K562 (cell line): ENCODE measurements around the gene FREM1. TPM values are rescaled to one million over a fixed set of nuclear protein-coding genes. Genes with fewer than 3 reads are reported as not detected.

Experiments
- ATAC-seq: fragments of 200-7000 bp; cut with Tn5 transposase; 3 replicates; pipeline ENCODE4 v1.9.1; 2020; ENCODE audit warnings: moderate library complexity
- BruUV-seq: library from RNA; stranded (reverse); fragments of 400-500 nt; replicated peaks from 2 replicates; lab custom pipeline; 2021; lab: Mats Ljungman, UMichigan
- CTCF ChIA-PET: fragments of 300-600 bp; formaldehyde crosslinking; extraction: SDS; loops from one replicate; lab custom pipeline; 2021; ENCODE audit warnings: low intra/inter-chr PET ratio; lab: Yijun Ruan, JAX
- POLR2A ChIA-PET: fragments of 300-600, 350-650 bp; sonication (Branson Sonifier 250); formaldehyde crosslinking; extraction: SDS; loops from one replicate; lab custom pipeline; 2021; ENCODE audit warnings: antibody characterized with exemption, inconsistent platforms; lab: Yijun Ruan, JAX
- DNase-seq, 4 experiments: peaks; one replicate each; pipeline versions ENCODE4 v3.0.0 to v3.0.0-alpha.2; 2011 to 2018; ENCODE audit warnings: low spot score in 3 of 4, mixed read lengths in 3 of 4; ENCODE audit errors: extremely low read depth in 1 of 4
- FAIRE-seq: peaks from 2 replicates; lab custom pipeline; 2011; peaks lifted over from hg19 to GRCh38; lab: Jason Lieb, UNC
- H2AFZ ChIP-seq: 2 replicates; pipeline ENCODE4 v1.6.0; 2011; ENCODE audit warnings: low read depth, low read length, control low read depth, inconsistent platforms
- H3K27ac ChIP-seq: fragments of 200-600 bp; 3 replicates; pipeline ENCODE4 v1.8.0; 2011; ENCODE audit warnings: low read depth, mild to moderate bottlenecking, control low read depth, inconsistent platforms, low read length, moderate library complexity, mixed read lengths; ENCODE audit errors: extremely low read depth
- H3K27me3 ChIP-seq, 2 experiments: fragments of 300-600 bp in 1 of 2; 2 replicates in 1 of 2; 3 replicates in 1 of 2; pipeline versions ENCODE4 v1.6.0 to v1.8.0; 2011; ENCODE audit warnings: inconsistent platforms in 2 of 2, low read length in 2 of 2, mild to moderate bottlenecking in 1 of 2, mixed read lengths in 1 of 2, moderate library complexity in 1 of 2; ENCODE audit not compliant: control insufficient read depth in 2 of 2, insufficient read depth in 2 of 2
- H3K36me3 ChIP-seq: fragments of 300-600 bp; 3 replicates; pipeline ENCODE4 v1.8.0; 2011; ENCODE audit warnings: mild to moderate bottlenecking, low read length, inconsistent platforms; ENCODE audit not compliant: control insufficient read depth, insufficient read depth
- H3K4me1 ChIP-seq, 2 experiments: fragments of 200-600 bp in 1 of 2; replicated peaks in 1 of 2; 2 replicates in 1 of 2; 3 replicates in 1 of 2; pipeline versions ENCODE4 v1.5.1 to v1.8.0; 2011; ENCODE audit warnings: inconsistent platforms in 2 of 2, low read length in 2 of 2, mild to moderate bottlenecking in 1 of 2, mixed read lengths in 1 of 2, moderate library complexity in 1 of 2; ENCODE audit not compliant: control insufficient read depth in 2 of 2, insufficient read depth in 2 of 2
- H3K4me2 ChIP-seq: 2 replicates; pipeline ENCODE4 v1.6.1; 2011; ENCODE audit warnings: low read length, control low read depth, inconsistent platforms, mixed read lengths; ENCODE audit not compliant: insufficient read depth
- H3K4me3 ChIP-seq: fragments of 200-600 bp; sonication (generic), shearing (Covaris generic); 2 replicates; pipeline ENCODE4 v1.5.1; 2016; ENCODE audit warnings: control low read depth, inconsistent platforms
- H3K79me2 ChIP-seq: fragments of 200-600 bp; 3 replicates; pipeline ENCODE4 v1.8.0; 2011; ENCODE audit warnings: low read length, inconsistent platforms; ENCODE audit not compliant: control insufficient read depth, insufficient read depth
- H3K9ac ChIP-seq, 2 experiments: 2 replicates each; pipeline versions ENCODE4 v1.6.0 to v1.6.1; 2011; ENCODE audit warnings: low read depth in 2 of 2, low read length in 2 of 2, control low read depth in 1 of 2, inconsistent platforms in 1 of 2, mild to moderate bottlenecking in 1 of 2, mixed read lengths in 1 of 2; ENCODE audit not compliant: insufficient read depth in 1 of 2
- H3K9me1 ChIP-seq: one replicate; pipeline ENCODE4 v1.6.0; 2011; ENCODE audit warnings: inconsistent platforms, mild to moderate bottlenecking, low read length, moderate library complexity; ENCODE audit not compliant: control insufficient read depth, insufficient read depth
- H3K9me3 ChIP-seq: replicated peaks from 2 replicates; pipeline ENCODE4 v1.5.1; 2011; ENCODE audit warnings: low read depth, low read length, inconsistent platforms; ENCODE audit not compliant: control insufficient read depth, insufficient read depth
- H4K20me1 ChIP-seq: replicated peaks from 2 replicates; pipeline ENCODE4 v1.6.1; 2011; ENCODE audit warnings: low read length, inconsistent platforms, mixed read lengths; ENCODE audit not compliant: control insufficient read depth, insufficient read depth
- ARHGAP35 ChIP-seq: fragments of 450-650 bp; IDR thresholded peaks from 2 replicates; pipeline ENCODE4 v1.6.1; 2018; ENCODE audit not compliant: partially characterized antibody
- BDP1 ChIP-seq: IDR thresholded peaks from 3 replicates; pipeline ENCODE4 v1.6.1; 2011; ENCODE audit not compliant: insufficient read length, insufficient read depth
- FOXM1 ChIP-seq, 2 experiments: fragments of 450-650 bp in 1 of 2; sonication (generic) in 1 of 2; formaldehyde crosslinking in 1 of 2; IDR thresholded peaks; 2 replicates each; pipeline versions ENCODE4 v1.6.1 to v1.9.0; 2017 to 2022; ENCODE audit warnings: low read depth in 2 of 2, mild to moderate bottlenecking in 2 of 2, missing genetic modification reagents in 1 of 2, moderate library complexity in 1 of 2
- GATAD2B ChIP-seq: fragments of 450-650 bp; IDR thresholded peaks from 2 replicates; pipeline ENCODE4 v1.6.1; 2017; ENCODE audit warnings: mild to moderate bottlenecking, borderline replicate concordance
- IFI16 ChIP-seq: fragments of 250-450 bp; sonication (Bioruptor Pico); IDR thresholded peaks from 2 replicates; pipeline ENCODE4 v2.1.2; 2022; ENCODE audit warnings: mild to moderate bottlenecking, inconsistent platforms
- NCOA4 ChIP-seq: fragments of 450-650 bp; IDR thresholded peaks from 2 replicates; pipeline ENCODE4 v1.6.1; 2018; ENCODE audit warnings: mild to moderate bottlenecking; ENCODE audit not compliant: partially characterized antibody
- PHB ChIP-seq: fragments of 250-450 bp; sonication (Bioruptor Pico); IDR thresholded peaks from 2 replicates; pipeline ENCODE4 v1.5.0; 2021
- SNRNP70 ChIP-seq: fragments of 200-400 bp; formaldehyde crosslinking; optimal IDR thresholded peaks from 2 replicates; pipeline ENCODE3; 2017; ENCODE audit warnings: low read depth, low read length
- SPI1 ChIP-seq: IDR thresholded peaks from 2 replicates; pipeline ENCODE4 v1.6.1; 2011; ENCODE audit warnings: low read depth, low read length, control low read depth, borderline replicate concordance
- SREBF1 ChIP-seq: fragments of 150-350 bp; IDR thresholded peaks from 2 replicates; pipeline ENCODE4 v1.6.1; 2014; ENCODE audit warnings: antibody characterized with exemption, low read depth, low read length, borderline replicate concordance
- SRSF1 ChIP-seq: fragments of 200-400 bp; formaldehyde crosslinking; IDR thresholded peaks from 2 replicates; pipeline ENCODE4 v1.6.1; 2017; ENCODE audit warnings: mild to moderate bottlenecking, low read depth, low read length, moderate library complexity
- TEAD2 ChIP-seq: fragments of 450-650 bp; IDR thresholded peaks from 2 replicates; pipeline ENCODE4 v1.6.1; 2016; ENCODE audit warnings: missing genetic modification characterization, control low read depth, missing compliant biosample characterization
- ZFP30 ChIP-seq: fragments of 250-450 bp; sonication (Bioruptor Pico); IDR thresholded peaks from 2 replicates; pipeline ENCODE4 v1.8.0; 2022; ENCODE audit warnings: moderate library complexity, mild to moderate bottlenecking, inconsistent platforms, borderline replicate concordance
- in situ Hi-C: fragments of 300-500 bp; cut with MboI; formaldehyde crosslinking; loops from 4 replicates; pipeline ENCODE4 v1.15.0; 2018; ENCODE audit warnings: inconsistent platforms, mixed read lengths
- intact Hi-C: fragments of 100-400 bp; cut with micrococcal nuclease; formaldehyde crosslinking; loops from 2 replicates; pipeline ENCODE4 v1.14.2; 2022
- polyA plus RNA-seq, 8 experiments: library from polyadenylated mRNA; depleted of rRNA in 4 of 8; stranded (reverse) in 5 of 8; unstranded in 3 of 8; fragments of >200 nt; fragmentation: Nextera tagmentation in 2 of 8; fragmentation: Illumina TruSeq in 1 of 8; extraction: Ambion mirVana in 2 of 8; extraction: Trizol in 1 of 8; gene quantifications; 2 replicates each; pipeline versions ENCODE4 v1.2.1 to v1.2.3, GENCODE V29; 2011 to 2014; ENCODE audit warnings: inconsistent platforms in 1 of 8, missing spikeins in 1 of 8
- total RNA-seq, 7 experiments: library from RNA; depleted of rRNA in 6 of 7; stranded (reverse); fragments of >200 nt in 6 of 7; fragmentation: Illumina TruSeq in 2 of 7; extraction: Trizol in 2 of 7; gene quantifications; 2 replicates each; pipeline versions ENCODE4 v1.2.1 to v1.2.3, GENCODE V29; 2011 to 2021; ENCODE audit warnings: low replicate concordance in 1 of 7
- TF ChIP-seq, protein P1 (sequence below): fragments of 250-450 bp; sonication (Bioruptor Pico); IDR thresholded peaks from 2 replicates; pipeline ENCODE4 v1.8.0; 2021; ENCODE audit warnings: mild to moderate bottlenecking, moderate library complexity
- TF ChIP-seq, protein P2 (sequence below), 2 experiments: fragments of 450-650 bp in 1 of 2; sonication (generic) in 1 of 2; formaldehyde crosslinking in 1 of 2; IDR thresholded peaks in 1 of 2; conservative IDR thresholded peaks in 1 of 2; 2 replicates each; pipeline versions ENCODE4 v1.6.1 to v1.8.1; 2016 to 2023; ENCODE audit warnings: mild to moderate bottlenecking in 2 of 2, moderate library complexity in 2 of 2, inconsistent platforms in 1 of 2, missing genetic modification reagents in 1 of 2
- TF ChIP-seq, protein P3 (sequence below): fragments of 250-450 bp; sonication (Bioruptor Pico); IDR thresholded peaks from 2 replicates; pipeline ENCODE4 v1.4.0; 2020; ENCODE audit warnings: mild to moderate bottlenecking, moderate library complexity, borderline replicate concordance
- TF ChIP-seq, protein P4 (sequence below): sonication (generic); formaldehyde crosslinking; IDR thresholded peaks from 2 replicates; pipeline ENCODE4 v1.8.0; 2022; ENCODE audit warnings: mild to moderate bottlenecking, low read depth, missing genetic modification reagents

The FREM1 gene
- total and polyA plus RNA-seq, 9 of the 15 experiments (the other 6 are each of a cell fraction or from before 2014, with no cell fraction given) = 0.03 to 0.24 (median 0.13) TPM; not detected in 2

DNA sequence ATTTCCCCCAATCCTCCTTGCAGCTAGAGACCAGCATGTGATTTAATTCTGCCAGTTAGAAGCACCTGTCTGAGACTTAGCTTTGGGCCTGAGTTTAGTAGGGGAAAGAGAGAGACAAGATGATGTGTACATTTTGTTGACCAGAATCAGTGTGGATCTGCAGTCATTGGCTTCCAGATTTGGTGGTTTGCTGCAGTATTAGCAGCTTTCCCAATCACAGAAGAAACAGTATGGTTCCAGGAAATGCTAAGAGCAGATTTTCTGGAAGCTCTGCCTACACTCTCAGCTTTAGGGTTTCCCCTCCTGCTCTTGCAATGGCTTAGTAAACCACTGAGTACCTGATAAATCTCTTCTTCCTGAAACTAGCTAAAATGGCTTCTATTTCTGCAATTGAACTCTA is 48.8 kb upstream of the FREM1 start:
- in situ Hi-C loops = no loop called here
- H3K79me2 ChIP-seq = no peaks in the 10 kb centered on the region
- H3K4me2 ChIP-seq = no peak overlapping the region
- POLR2A ChIA-PET = no interaction called here
- ATAC-seq (no peak), DNase-seq (no peak), FAIRE-seq (no peak)
- H3K9ac ChIP-seq = no peak overlapping the region
- no TSS peak for BruUV-seq
- H3K9me1 ChIP-seq = no peaks in the 10 kb centered on the region
- H3K4me3 ChIP-seq = no peak overlapping the region
- no peaks in the 10 kb centered on the region for H3K36me3 ChIP-seq
- H4K20me1 ChIP-seq = no peaks in the 10 kb centered on the region
- no peak overlapping the region for H2AFZ ChIP-seq
- H3K9me3 ChIP-seq = no peaks in the 10 kb centered on the region
- CTCF ChIA-PET = no interaction called here
- H3K4me1 ChIP-seq = no peaks in the 10 kb centered on the region; a peak in 2 of 5 replicates
- intact Hi-C loops = no loop called here
- no peaks in the 10 kb centered on the region for H3K27me3 ChIP-seq
- H3K27ac ChIP-seq = no peak overlapping the region
- TF ChIP-seq PHB = no peak
- TF ChIP-seq, protein P1, sequence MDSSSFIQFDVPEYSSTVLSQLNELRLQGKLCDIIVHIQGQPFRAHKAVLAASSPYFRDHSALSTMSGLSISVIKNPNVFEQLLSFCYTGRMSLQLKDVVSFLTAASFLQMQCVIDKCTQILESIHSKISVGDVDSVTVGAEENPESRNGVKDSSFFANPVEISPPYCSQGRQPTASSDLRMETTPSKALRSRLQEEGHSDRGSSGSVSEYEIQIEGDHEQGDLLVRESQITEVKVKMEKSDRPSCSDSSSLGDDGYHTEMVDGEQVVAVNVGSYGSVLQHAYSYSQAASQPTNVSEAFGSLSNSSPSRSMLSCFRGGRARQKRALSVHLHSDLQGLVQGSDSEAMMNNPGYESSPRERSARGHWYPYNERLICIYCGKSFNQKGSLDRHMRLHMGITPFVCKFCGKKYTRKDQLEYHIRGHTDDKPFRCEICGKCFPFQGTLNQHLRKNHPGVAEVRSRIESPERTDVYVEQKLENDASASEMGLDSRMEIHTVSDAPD = no peak
- TF ChIP-seq ARHGAP35 = no peak
- TF ChIP-seq SREBF1 = no peak
- TF ChIP-seq TEAD2 (tag) = no peak
- TF ChIP-seq, protein P2, sequence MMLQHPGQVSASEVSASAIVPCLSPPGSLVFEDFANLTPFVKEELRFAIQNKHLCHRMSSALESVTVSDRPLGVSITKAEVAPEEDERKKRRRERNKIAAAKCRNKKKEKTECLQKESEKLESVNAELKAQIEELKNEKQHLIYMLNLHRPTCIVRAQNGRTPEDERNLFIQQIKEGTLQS (IDR thresholded peaks at IDR 0.05) = no peak
- TF ChIP-seq, protein P2 (CRISPR knock-in tag; conservative IDR thresholded peaks at IDR 0.05) = no peak
- no peak for TF ChIP-seq SNRNP70
- TF ChIP-seq FOXM1 (IDR thresholded peaks at IDR 0.05; ENCODE audit: low read depth) = no peak
- TF ChIP-seq FOXM1 (CRISPR knock-in tag; IDR thresholded peaks at IDR 0.05; ENCODE audit: low read depth) = no peak
- TF ChIP-seq, protein P3, sequence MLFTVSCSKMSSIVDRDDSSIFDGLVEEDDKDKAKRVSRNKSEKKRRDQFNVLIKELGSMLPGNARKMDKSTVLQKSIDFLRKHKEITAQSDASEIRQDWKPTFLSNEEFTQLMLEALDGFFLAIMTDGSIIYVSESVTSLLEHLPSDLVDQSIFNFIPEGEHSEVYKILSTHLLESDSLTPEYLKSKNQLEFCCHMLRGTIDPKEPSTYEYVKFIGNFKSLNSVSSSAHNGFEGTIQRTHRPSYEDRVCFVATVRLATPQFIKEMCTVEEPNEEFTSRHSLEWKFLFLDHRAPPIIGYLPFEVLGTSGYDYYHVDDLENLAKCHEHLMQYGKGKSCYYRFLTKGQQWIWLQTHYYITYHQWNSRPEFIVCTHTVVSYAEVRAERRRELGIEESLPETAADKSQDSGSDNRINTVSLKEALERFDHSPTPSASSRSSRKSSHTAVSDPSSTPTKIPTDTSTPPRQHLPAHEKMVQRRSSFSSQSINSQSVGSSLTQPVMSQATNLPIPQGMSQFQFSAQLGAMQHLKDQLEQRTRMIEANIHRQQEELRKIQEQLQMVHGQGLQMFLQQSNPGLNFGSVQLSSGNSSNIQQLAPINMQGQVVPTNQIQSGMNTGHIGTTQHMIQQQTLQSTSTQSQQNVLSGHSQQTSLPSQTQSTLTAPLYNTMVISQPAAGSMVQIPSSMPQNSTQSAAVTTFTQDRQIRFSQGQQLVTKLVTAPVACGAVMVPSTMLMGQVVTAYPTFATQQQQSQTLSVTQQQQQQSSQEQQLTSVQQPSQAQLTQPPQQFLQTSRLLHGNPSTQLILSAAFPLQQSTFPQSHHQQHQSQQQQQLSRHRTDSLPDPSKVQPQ = no peak
- TF ChIP-seq BDP1 = no peak
- no peak for TF ChIP-seq SPI1
- no peak for TF ChIP-seq IFI16 (CRISPR knock-in tag)
- no peak for TF ChIP-seq GATAD2B
- no peak for TF ChIP-seq SRSF1
- no peak for TF ChIP-seq NCOA4
- TF ChIP-seq ZFP30 (CRISPR knock-in tag) = no peak
- TF ChIP-seq, protein P4, sequence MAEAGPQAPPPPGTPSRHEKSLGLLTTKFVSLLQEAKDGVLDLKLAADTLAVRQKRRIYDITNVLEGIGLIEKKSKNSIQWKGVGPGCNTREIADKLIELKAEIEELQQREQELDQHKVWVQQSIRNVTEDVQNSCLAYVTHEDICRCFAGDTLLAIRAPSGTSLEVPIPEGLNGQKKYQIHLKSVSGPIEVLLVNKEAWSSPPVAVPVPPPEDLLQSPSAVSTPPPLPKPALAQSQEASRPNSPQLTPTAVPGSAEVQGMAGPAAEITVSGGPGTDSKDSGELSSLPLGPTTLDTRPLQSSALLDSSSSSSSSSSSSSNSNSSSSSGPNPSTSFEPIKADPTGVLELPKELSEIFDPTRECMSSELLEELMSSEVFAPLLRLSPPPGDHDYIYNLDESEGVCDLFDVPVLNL = no peak
